ENCODE results near the gene CHRNA9.

DNA sequence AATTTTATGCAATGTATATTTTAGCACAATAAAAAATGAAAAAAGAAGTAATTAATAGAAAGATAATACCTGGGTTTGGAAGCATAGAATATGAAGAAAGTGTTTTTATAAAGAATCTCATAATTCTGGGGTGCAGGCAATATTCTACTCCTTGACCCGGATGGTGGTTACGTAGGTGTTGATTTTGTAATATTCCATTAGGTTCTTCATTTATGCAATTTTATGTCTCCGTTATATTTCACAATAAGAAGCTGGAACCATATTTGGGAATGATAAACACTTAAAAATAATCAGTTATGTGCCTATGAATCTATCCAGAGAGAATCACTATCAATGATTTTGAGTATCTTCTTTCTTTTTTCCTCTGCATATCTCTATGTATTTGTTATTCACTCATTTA, 38.5 kb downstream of the CHRNA9 start:
- TF ChIP-seq, protein P1, sequence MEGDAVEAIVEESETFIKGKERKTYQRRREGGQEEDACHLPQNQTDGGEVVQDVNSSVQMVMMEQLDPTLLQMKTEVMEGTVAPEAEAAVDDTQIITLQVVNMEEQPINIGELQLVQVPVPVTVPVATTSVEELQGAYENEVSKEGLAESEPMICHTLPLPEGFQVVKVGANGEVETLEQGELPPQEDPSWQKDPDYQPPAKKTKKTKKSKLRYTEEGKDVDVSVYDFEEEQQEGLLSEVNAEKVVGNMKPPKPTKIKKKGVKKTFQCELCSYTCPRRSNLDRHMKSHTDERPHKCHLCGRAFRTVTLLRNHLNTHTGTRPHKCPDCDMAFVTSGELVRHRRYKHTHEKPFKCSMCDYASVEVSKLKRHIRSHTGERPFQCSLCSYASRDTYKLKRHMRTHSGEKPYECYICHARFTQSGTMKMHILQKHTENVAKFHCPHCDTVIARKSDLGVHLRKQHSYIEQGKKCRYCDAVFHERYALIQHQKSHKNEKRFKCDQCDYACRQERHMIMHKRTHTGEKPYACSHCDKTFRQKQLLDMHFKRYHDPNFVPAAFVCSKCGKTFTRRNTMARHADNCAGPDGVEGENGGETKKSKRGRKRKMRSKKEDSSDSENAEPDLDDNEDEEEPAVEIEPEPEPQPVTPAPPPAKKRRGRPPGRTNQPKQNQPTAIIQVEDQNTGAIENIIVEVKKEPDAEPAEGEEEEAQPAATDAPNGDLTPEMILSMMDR (IDR thresholded peaks at IDR 0.05), result no peak
- TF ChIP-seq POLR2A (IDR thresholded peaks at IDR 0.05), result no peak

All from heart left ventricle (tissue), 13 donors.